ENCODE results near the gene HDAC4.

GRCh38 chr2:239376942-239377531 is 23.8 kb downstream of the HDAC4 start:
- TF ChIP-seq REST (IDR thresholded peaks at IDR 0.05; ENCODE audit: unreplicated experiment) (no peak), POLR2AphosphoS5 (IDR thresholded peaks at IDR 0.05; ENCODE audit: low read depth) (no peak), CTCF (conservative IDR thresholded peaks at IDR 0.05; ENCODE audit: low read depth in 2 of 2) (no peak), CREB1 (CRISPR knock-in tag; IDR thresholded peaks at IDR 0.05; ENCODE audit: low read depth) (no peak), ZNF114 (CRISPR knock-in tag; IDR thresholded peaks at IDR 0.05) (no peak), EZH2 (IDR thresholded peaks at IDR 0.05; ENCODE audit: low read depth, unreplicated experiment) (no peak), JUNB (IDR thresholded peaks at IDR 0.05; ENCODE audit: unreplicated experiment) (no peak), EZH2phosphoT487 (IDR thresholded peaks at IDR 0.05; ENCODE audit: unreplicated experiment) (no peak), NANOG (IDR thresholded peaks at IDR 0.05; ENCODE audit: borderline replicate concordance) (no peak), ETS1 (IDR thresholded peaks at IDR 0.05) (no peak)

Data from GM23338 (cell line).